CD4-positive, alpha-beta T cell (primary cell): ENCODE measurements around the gene RBFOX1. TPM values are rescaled to one million over a fixed set of nuclear protein-coding genes. Genes with fewer than 3 reads are reported as not detected.

Experiments used
- ATAC-seq: fragments of 200-7000 bp; cut with Tn5 transposase; one replicate; pipeline ENCODE4 v1.10.0; 2022; ENCODE audit warnings: mild to moderate bottlenecking; ENCODE audit not compliant: poor library complexity
- CTCF ChIA-PET: fragments of 350-600 bp; sonication (Branson Sonifier 250); formaldehyde crosslinking; loops from one replicate; lab custom pipeline; 2021; ENCODE audit warnings: antibody characterized with exemption, inconsistent platforms; lab: Charles Lee
- POLR2A ChIA-PET: fragments of 350-600 bp; sonication (Branson Sonifier 250); formaldehyde crosslinking; loops from one replicate; lab custom pipeline; 2021; ENCODE audit warnings: antibody characterized with exemption, inconsistent platforms; lab: Charles Lee
- DNase-seq, 14 experiments: peaks; one replicate each; pipeline ENCODE4 v3.0.0-alpha.2; 2013 to 2020; ENCODE audit warnings: mixed read lengths in 2 of 14
- H3K27ac ChIP-seq, 2 donors: one replicate each; pipeline versions ENCODE4 v1.5.1 to v1.7.0; 2013; ENCODE audit warnings: low read length in 2 of 2, low read depth in 1 of 2, mild to moderate bottlenecking in 1 of 2
- H3K27me3 ChIP-seq, 2 experiments: 1 replicate in 1 of 2; 2 replicates in 1 of 2; pipeline versions ENCODE4 v1.6.1 to v1.7.0; 2013; ENCODE audit warnings: low read length in 2 of 2, control low read depth in 1 of 2, mild to moderate bottlenecking in 1 of 2, moderate library complexity in 1 of 2; ENCODE audit not compliant: insufficient read depth in 2 of 2, control insufficient read depth in 1 of 2
- H3K36me3 ChIP-seq: one replicate; pipeline ENCODE4 v1.6.1; 2013; ENCODE audit warnings: low read length, control low read depth; ENCODE audit not compliant: insufficient read depth
- H3K4me1 ChIP-seq: one replicate; pipeline ENCODE4 v1.6.1; 2013; ENCODE audit warnings: low read length, control low read depth; ENCODE audit not compliant: insufficient read depth
- H3K4me3 ChIP-seq: one replicate; pipeline ENCODE4 v1.5.1; 2013; ENCODE audit warnings: mild to moderate bottlenecking, low read length, moderate library complexity
- H3K9me3 ChIP-seq, 2 experiments: 1 replicate in 1 of 2; 2 replicates in 1 of 2; pipeline versions ENCODE4 v1.6.1 to v1.7.0; 2013; ENCODE audit warnings: low read length in 2 of 2, mild to moderate bottlenecking in 2 of 2, control low read depth in 1 of 2, moderate library complexity in 1 of 2; ENCODE audit not compliant: control insufficient read depth in 1 of 2, insufficient read depth in 1 of 2
- H3K27ac Mint-ChIP-seq: one replicate; pipeline ENCODE4 v1.8.0; 2020; ENCODE audit warnings: mixed read lengths
- H3K27me3 Mint-ChIP-seq: one replicate; pipeline ENCODE4 v1.8.0; 2021; ENCODE audit warnings: mixed read lengths
- H3K36me3 Mint-ChIP-seq: one replicate; pipeline ENCODE4 v1.8.0; 2021; ENCODE audit warnings: low read depth, mixed read lengths
- H3K4me1 Mint-ChIP-seq: one replicate; pipeline ENCODE4 v1.8.0; 2021; ENCODE audit warnings: low read depth, mixed read lengths
- H3K4me3 Mint-ChIP-seq: one replicate; pipeline ENCODE4 v1.8.0; 2020; ENCODE audit warnings: mild to moderate bottlenecking, mixed read lengths
- H3K9me3 Mint-ChIP-seq: one replicate; pipeline ENCODE4 v1.8.0; 2020; ENCODE audit warnings: mixed read lengths
- CTCF ChIP-seq: fragments of 200-600 bp; IDR thresholded peaks from one replicate; pipeline ENCODE4 v1.8.0; 2022; ENCODE audit warnings: antibody characterized with exemption, mild to moderate bottlenecking
- intact Hi-C, 2 experiments: fragments of 100-400 bp; cut with DNase I in 1 of 2; cut with micrococcal nuclease in 1 of 2; formaldehyde crosslinking; loops; one replicate each; pipeline versions ENCODE4 v1.15.1 to v1.9.0; 2023 to 2025; cut with DNase I, micrococcal nuclease
- total RNA-seq, 174 experiments: library from RNA in 2 of 174; stranded (reverse) in 2 of 174; gene quantifications; one replicate each; pipeline ENCODE4 v1.2.3 and lab custom pipeline; 2021 to 2026

The RBFOX1 gene
- total RNA-seq, 2 experiments from 2014 or later: not detected

DNA sequence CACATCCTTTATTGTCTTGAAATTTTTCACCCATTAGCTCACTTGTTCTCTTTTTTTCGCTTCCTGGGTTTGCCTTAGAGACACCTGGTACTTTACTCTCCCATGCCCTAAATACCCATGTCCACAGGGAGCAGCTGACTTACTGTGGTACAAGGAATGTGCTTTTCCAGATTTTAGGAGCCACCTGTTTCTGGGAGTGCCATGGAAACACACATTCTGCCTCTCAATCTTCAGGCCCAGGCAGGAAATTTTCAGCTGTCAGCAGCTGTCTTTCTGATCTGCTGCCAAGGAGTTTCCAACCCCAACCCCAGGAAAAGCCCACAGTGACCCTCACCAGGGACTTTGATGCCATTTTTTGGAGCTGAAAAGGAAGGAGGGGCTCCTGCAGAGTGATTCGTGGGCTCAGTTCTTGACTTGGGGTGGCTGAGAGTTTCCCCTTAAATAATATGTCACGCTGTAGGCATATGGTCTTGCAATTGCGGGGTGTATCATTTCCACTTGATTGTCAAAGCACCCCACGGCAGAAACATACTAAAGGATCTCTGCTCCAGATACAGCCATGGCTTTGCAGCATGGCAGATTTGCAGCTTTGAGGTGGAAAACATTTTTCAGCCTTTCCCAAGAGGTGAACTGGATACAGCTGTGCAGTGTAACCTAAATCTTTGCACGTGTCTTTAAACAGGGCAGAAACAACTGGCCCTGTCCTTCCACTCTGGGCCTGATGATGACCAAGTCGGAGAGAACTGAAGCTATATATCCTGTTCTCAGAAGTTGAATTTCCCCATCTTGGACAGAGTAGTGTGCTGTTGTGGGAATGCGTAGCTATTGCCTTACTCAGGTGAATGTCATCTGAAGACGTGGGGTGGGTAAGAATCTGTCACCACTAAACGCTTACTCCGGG lies 19.2 kb downstream of the RBFOX1 start:
- peaks cover 19% of the 10 kb centered on the region for H3K9me3 Mint-ChIP-seq
- Histone ChIP-seq H3K9me3 (peaks cover 0 to 15% of the 10 kb centered on the region in 2 experiments), H3K4me3 (no peak overlapping the region), H3K36me3 (no peaks in the 10 kb centered on the region), H3K27me3 (no peaks in the 10 kb centered on the region), H3K27ac (no peak overlapping the region), H3K4me1 (no peaks in the 10 kb centered on the region)
- DNase-seq (no peak), ATAC-seq (no peak)
- ChIA-PET POLR2A (no interaction called here), CTCF (no interaction called here)
- H3K4me1 Mint-ChIP-seq: no peaks in the 10 kb centered on the region
- intact Hi-C loops: no loop called here
- H3K36me3 Mint-ChIP-seq: no peaks in the 10 kb centered on the region
- no peaks in the 10 kb centered on the region for H3K27me3 Mint-ChIP-seq
- no peak for TF ChIP-seq CTCF
- H3K4me3 Mint-ChIP-seq: no peak overlapping the region
- H3K27ac Mint-ChIP-seq: no peak overlapping the region

DNA sequence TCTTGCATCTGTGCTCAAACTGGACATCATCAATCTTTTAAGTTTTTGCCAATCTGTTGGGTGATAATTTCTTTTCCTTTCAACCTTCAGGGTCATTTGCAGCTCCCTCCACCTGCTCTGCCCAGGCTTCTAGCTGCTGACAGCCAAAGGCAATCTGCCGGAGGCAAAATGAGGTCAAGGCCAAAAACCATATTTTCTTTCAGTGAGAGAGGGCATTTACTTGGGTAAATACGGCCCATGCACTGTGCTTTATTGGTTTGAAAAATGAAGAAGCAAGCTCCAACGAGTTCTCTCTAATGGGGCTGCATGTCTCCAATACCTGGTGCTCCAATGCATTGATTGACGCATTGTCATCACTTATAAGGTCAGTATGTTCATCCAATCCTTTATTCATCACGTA lies 23.1 kb downstream of the RBFOX1 start:
- H3K36me3 Mint-ChIP-seq: no peaks in the 10 kb centered on the region
- TF ChIP-seq CTCF: no peak
- CTCF ChIA-PET: no interaction called here
- no peaks in the 10 kb centered on the region for H3K4me1 ChIP-seq
- no peak for ATAC-seq
- H3K27ac Mint-ChIP-seq: no peak overlapping the region
- intact Hi-C loops: no loop called here
- POLR2A ChIA-PET: no interaction called here
- H3K27me3 Mint-ChIP-seq: no peaks in the 10 kb centered on the region
- no peaks in the 10 kb centered on the region for H3K36me3 ChIP-seq
- H3K27ac ChIP-seq: no peak overlapping the region
- no peaks in the 10 kb centered on the region for H3K4me1 Mint-ChIP-seq
- peaks cover 7% of the 10 kb centered on the region for H3K9me3 Mint-ChIP-seq
- peaks cover 0 to 15% of the 10 kb centered on the region in 2 experiments for H3K9me3 ChIP-seq
- no peak overlapping the region for H3K4me3 Mint-ChIP-seq
- H3K4me3 ChIP-seq: no peak overlapping the region
- DNase-seq: no peak
- H3K27me3 ChIP-seq: no peaks in the 10 kb centered on the region

DNA sequence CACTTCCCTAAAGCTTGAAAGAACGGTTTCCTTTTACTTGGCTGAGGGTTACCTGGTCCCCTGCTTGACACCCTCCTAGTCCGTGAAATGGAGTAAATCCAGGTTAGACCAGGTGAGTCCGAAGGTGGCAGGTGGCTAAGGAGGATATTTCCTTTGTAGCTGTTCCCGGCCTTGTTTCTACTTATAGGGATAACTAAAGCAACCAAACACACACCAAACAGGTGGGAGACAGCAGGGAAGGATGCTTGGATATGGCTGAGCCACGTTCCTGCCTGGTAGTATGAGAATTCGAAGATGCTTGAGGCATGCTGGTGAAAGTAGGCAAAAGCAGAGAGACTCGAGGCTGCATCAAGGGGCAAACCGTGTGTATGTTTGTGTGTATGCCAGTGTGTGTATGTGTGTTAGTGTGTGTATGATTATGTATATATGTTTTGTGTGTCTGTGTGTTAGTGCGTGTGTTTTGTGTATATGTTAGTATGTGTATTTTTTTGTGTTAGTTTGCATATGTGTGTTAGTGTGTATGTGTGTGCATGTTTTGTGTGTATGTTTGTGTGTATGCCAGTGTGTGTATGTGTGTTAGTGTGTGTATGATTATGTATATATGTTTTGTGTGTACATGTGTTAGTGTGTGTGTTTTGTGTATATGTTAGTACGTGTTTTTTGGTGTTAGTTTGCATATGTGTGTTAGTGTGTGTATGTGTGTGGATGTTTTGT lies 28.9 kb downstream of the RBFOX1 start:
- Histone ChIP-seq H3K9me3 (peaks cover 0 to 18% of the 10 kb centered on the region in 2 experiments), H3K36me3 (no peaks in the 10 kb centered on the region), H3K27ac (no peak overlapping the region), H3K27me3 (no peaks in the 10 kb centered on the region), H3K4me3 (no peak overlapping the region), H3K4me1 (no peaks in the 10 kb centered on the region)
- H3K27me3 Mint-ChIP-seq: no peaks in the 10 kb centered on the region
- H3K4me3 Mint-ChIP-seq: no peak overlapping the region
- POLR2A ChIA-PET: no interaction called here
- DNase-seq (no peak), ATAC-seq (no peak)
- H3K27ac Mint-ChIP-seq: no peak overlapping the region
- no peaks in the 10 kb centered on the region for H3K36me3 Mint-ChIP-seq
- intact Hi-C loops: no loop called here
- no peaks in the 10 kb centered on the region for H3K4me1 Mint-ChIP-seq
- CTCF ChIA-PET: no interaction called here
- no peak for TF ChIP-seq CTCF
- H3K9me3 Mint-ChIP-seq: peaks cover 8% of the 10 kb centered on the region
